GM23338 (cell line): ENCODE measurements around the gene ZFYVE28. TPM values are rescaled to one million over a fixed set of nuclear protein-coding genes. Genes with fewer than 3 reads are reported as not detected.

Experiments used
- ATAC-seq: fragments of 200-7000 bp; cut with Tn5 transposase; 3 replicates; pipeline ENCODE4 v1.9.1; 2020
- DNase-seq: peaks from one replicate; pipeline ENCODE4 v3.0.0-alpha.2; 2015; ENCODE audit warnings: low spot score
- H2AFZ ChIP-seq: fragments of 200-600 bp; sonication (generic); 2 replicates; pipeline ENCODE4 v1.8.0; 2016; ENCODE audit warnings: antibody characterized with exemption, mild to moderate bottlenecking, moderate library complexity
- H3F3A ChIP-seq: fragments of 200-600 bp; sonication (generic); replicated peaks from 2 replicates; pipeline ENCODE4 v1.8.0; 2017; ENCODE audit warnings: antibody characterized with exemption, mixed run types, low read depth
- H3K27ac ChIP-seq: fragments of 200-600 bp; sonication (generic); 2 replicates; pipeline ENCODE4 v1.6.1; 2016; ENCODE audit warnings: low read depth
- H3K27me3 ChIP-seq: fragments of 200-600 bp; sonication (generic); 2 replicates; pipeline ENCODE4 v1.8.0; 2016; ENCODE audit warnings: mild to moderate bottlenecking, mixed run types, moderate library complexity; ENCODE audit not compliant: insufficient read depth
- H3K36me3 ChIP-seq: fragments of 200-600 bp; sonication (generic); 2 replicates; pipeline ENCODE4 v1.8.0; 2016; ENCODE audit warnings: mild to moderate bottlenecking; ENCODE audit not compliant: insufficient read depth
- H3K4me1 ChIP-seq: fragments of 200-600 bp; sonication (generic); 2 replicates; pipeline ENCODE4 v1.8.0; 2016; ENCODE audit warnings: mild to moderate bottlenecking, moderate library complexity; ENCODE audit not compliant: insufficient read depth
- H3K4me2 ChIP-seq: fragments of 200-600 bp; sonication (generic); 2 replicates; pipeline ENCODE4 v1.7.1; 2017; ENCODE audit warnings: mixed run types
- H3K4me3 ChIP-seq: fragments of 200-600 bp; sonication (generic); 2 replicates; pipeline ENCODE4 v1.6.1; 2016; ENCODE audit warnings: mixed run types
- H3K79me2 ChIP-seq: fragments of 200-600 bp; sonication (generic); replicated peaks from 2 replicates; pipeline ENCODE4 v1.8.0; 2017; ENCODE audit warnings: mild to moderate bottlenecking; ENCODE audit not compliant: insufficient read depth
- H3K9me2 ChIP-seq: fragments of 200-600 bp; sonication (generic); 2 replicates; pipeline ENCODE4 v1.8.0; 2017; ENCODE audit not compliant: insufficient read depth
- H4K20me1 ChIP-seq: fragments of 200-600 bp; sonication (generic); replicated peaks from 2 replicates; pipeline ENCODE4 v1.8.0; 2017; ENCODE audit warnings: mild to moderate bottlenecking; ENCODE audit not compliant: insufficient read depth
- H3K27ac Mint-ChIP-seq: 2 replicates; pipeline ENCODE4 v1.8.0; 2020; ENCODE audit warnings: inconsistent platforms, mild to moderate bottlenecking, moderate library complexity, mixed read lengths
- H3K27me3 Mint-ChIP-seq: 3 replicates; pipeline ENCODE4 v1.8.0; 2022; ENCODE audit warnings: low read depth, mild to moderate bottlenecking, moderate library complexity, mixed read lengths, inconsistent platforms; ENCODE audit not compliant: insufficient read depth, poor library complexity
- H3K36me3 Mint-ChIP-seq: 3 replicates; pipeline ENCODE4 v1.8.0; 2021; ENCODE audit warnings: low read depth, mild to moderate bottlenecking, inconsistent platforms, moderate library complexity, mixed read lengths
- H3K4me1 Mint-ChIP-seq: 3 replicates; pipeline ENCODE4 v1.8.0; 2020; ENCODE audit warnings: mild to moderate bottlenecking, inconsistent platforms, mixed read lengths
- H3K4me3 Mint-ChIP-seq: 3 replicates; pipeline ENCODE4 v1.8.0; 2021; ENCODE audit warnings: moderate library complexity, mild to moderate bottlenecking, inconsistent platforms, mixed read lengths
- H3K9me3 Mint-ChIP-seq: 3 replicates; pipeline ENCODE4 v1.8.0; 2020; ENCODE audit warnings: moderate library complexity, mild to moderate bottlenecking, inconsistent platforms, mixed read lengths
- CREB1 ChIP-seq: fragments of 250-450 bp; sonication (Bioruptor Pico); IDR thresholded peaks from 2 replicates; pipeline ENCODE4 v1.5.0; 2020; ENCODE audit warnings: low read depth, mild to moderate bottlenecking, moderate library complexity
- EZH2phosphoT487 ChIP-seq: fragments of 200-600 bp; sonication (generic); IDR thresholded peaks from one replicate; pipeline ENCODE4 v1.8.1; 2018; ENCODE audit warnings: antibody characterized with exemption; ENCODE audit not compliant: unreplicated experiment
- JUNB ChIP-seq: IDR thresholded peaks from one replicate; pipeline ENCODE4 v1.6.1; 2016; ENCODE audit warnings: antibody characterized with exemption; ENCODE audit not compliant: unreplicated experiment
- NANOG ChIP-seq: IDR thresholded peaks from 2 replicates; pipeline ENCODE4 v1.6.1; 2016; ENCODE audit warnings: antibody characterized with exemption, borderline replicate concordance
- POLR2AphosphoS5 ChIP-seq: IDR thresholded peaks from 2 replicates; pipeline ENCODE4 v1.6.1; 2016; ENCODE audit warnings: antibody characterized with exemption, low read depth
- STAT1 ChIP-seq: IDR thresholded peaks from one replicate; pipeline ENCODE4 v1.6.1; 2016; ENCODE audit warnings: antibody characterized with exemption; ENCODE audit not compliant: unreplicated experiment
- ZNF462 ChIP-seq: fragments of 250-450 bp; sonication (Bioruptor Pico); IDR thresholded peaks from 2 replicates; pipeline ENCODE4 v1.5.0; 2020; ENCODE audit warnings: mild to moderate bottlenecking, moderate library complexity
- polyA plus RNA-seq: library from polyadenylated mRNA; unstranded; fragments of >200 nt; fragmentation: Nextera tagmentation; extraction: Ambion mirVana; gene quantifications from 2 replicates; pipeline ENCODE4 v1.2.1, GENCODE V29; 2016
- total RNA-seq: library from RNA; depleted of rRNA; stranded (reverse); fragments of >200 nt; shearing (Covaris generic); gene quantifications from 2 replicates; pipeline ENCODE4 v1.2.3, GENCODE V29; 2014

The ZFYVE28 gene
- total and polyA plus RNA-seq, 2 experiments from 2014 or later: 2.6 to 4.6 TPM

- TF ChIP-seq ZNF462 (CRISPR knock-in tag): no peak
- no peak for TF ChIP-seq POLR2AphosphoS5
- TF ChIP-seq NANOG: no peak
- no peak for TF ChIP-seq JUNB
Measured at GRCh38 chr4:2441393-2442174, 23.1 kb upstream of the ZFYVE28 start (continued).

- DNase-seq: no peak
- Histone ChIP-seq H3K9me2 (no peaks in the 10 kb centered on the region), H3K27me3 (no peaks in the 10 kb centered on the region), H3K36me3 (no peaks in the 10 kb centered on the region), H3K27ac (no peak overlapping the region), H4K20me1 (no peaks in the 10 kb centered on the region), H3F3A (no peaks in the 10 kb centered on the region), H3K4me3 (no peak overlapping the region), H3K79me2 (no peaks in the 10 kb centered on the region), H3K4me2 (no peak overlapping the region), H2AFZ (no peak overlapping the region; the same call in 1 of the 2 replicates), H3K4me1 (no peaks in the 10 kb centered on the region)
- no peaks in the 10 kb centered on the region for H3K9me3 Mint-ChIP-seq
- H3K36me3 Mint-ChIP-seq: no peaks in the 10 kb centered on the region
- no peak overlapping the region for H3K4me3 Mint-ChIP-seq
- peaks cover 1% of the 10 kb centered on the region; the same call in 1 of the 3 replicates for H3K4me1 Mint-ChIP-seq
- H3K27ac Mint-ChIP-seq: no peak overlapping the region
- H3K27me3 Mint-ChIP-seq: peaks cover 8% of the 10 kb centered on the region
- ATAC-seq: no peak
- no peak for TF ChIP-seq EZH2phosphoT487
- TF ChIP-seq JUNB: no peak
- no peak for TF ChIP-seq STAT1
- TF ChIP-seq CREB1 (CRISPR knock-in tag): no peak
- TF ChIP-seq ZNF462 (CRISPR knock-in tag): no peak
- TF ChIP-seq POLR2AphosphoS5: no peak
Measured at GRCh38 chr4:2438822-2439718, 20.6 kb upstream of the ZFYVE28 start.
